CD14-positive monocyte (primary cell): ENCODE data around the gene DMGDH. TPM values are rescaled to one million over a fixed set of nuclear protein-coding genes. Genes with fewer than 3 reads are reported as not detected.

ENCODE experiments used
- DNase-seq, 3 donors: peaks; one replicate each; pipeline ENCODE4 v3.0.0-alpha.2; 2011 to 2022
- H2AFZ ChIP-seq: 2 replicates; pipeline ENCODE4 v1.6.0; 2012; ENCODE audit warnings: mild to moderate bottlenecking, low read depth, low read length, inconsistent platforms; ENCODE audit not compliant: insufficient read depth, poor library complexity, severe bottlenecking
- H3K27ac ChIP-seq, 2 donors: 1 replicate in 1 of 2; 2 replicates in 1 of 2; pipeline ENCODE4 v1.5.1; 2012 to 2013; ENCODE audit warnings: low read length in 2 of 2, control low read depth in 1 of 2, inconsistent platforms in 1 of 2, low read depth in 1 of 2, mild to moderate bottlenecking in 1 of 2
- H3K27me3 ChIP-seq, 2 donors: one replicate each; pipeline versions ENCODE4 v1.6.0 to v1.6.1; 2011 to 2013; ENCODE audit warnings: low read length in 2 of 2; ENCODE audit not compliant: control insufficient read depth in 2 of 2, insufficient read depth in 2 of 2
- H3K36me3 ChIP-seq, 2 donors: replicated peaks in 1 of 2; 1 replicate in 1 of 2; 2 replicates in 1 of 2; pipeline versions ENCODE4 v1.5.1 to v1.6.1; 2012 to 2013; ENCODE audit warnings: low read length in 2 of 2, control low read depth in 1 of 2, inconsistent platforms in 1 of 2, mild to moderate bottlenecking in 1 of 2; ENCODE audit not compliant: insufficient read depth in 2 of 2, control insufficient read depth in 1 of 2
- H3K4me1 ChIP-seq, 2 donors: 1 replicate in 1 of 2; 2 replicates in 1 of 2; pipeline versions ENCODE4 v1.5.1 to v1.6.1; 2012 to 2013; ENCODE audit warnings: low read length in 2 of 2, control low read depth in 1 of 2, inconsistent platforms in 1 of 2, mild to moderate bottlenecking in 1 of 2, moderate library complexity in 1 of 2; ENCODE audit not compliant: insufficient read depth in 2 of 2, control insufficient read depth in 1 of 2
- H3K4me2 ChIP-seq: replicated peaks from 2 replicates; pipeline ENCODE3; 2012; ENCODE audit warnings: low read length, moderate library complexity, mild to moderate bottlenecking; ENCODE audit not compliant: poor library complexity, severe bottlenecking; ENCODE audit errors: extremely low read depth
- H3K4me3 ChIP-seq, 3 experiments: fragments of 200-600 bp in 1 of 3; sonication (generic) in 1 of 3; replicated peaks in 1 of 3; 1 replicate in 2 of 3; 2 replicates in 1 of 3; pipeline ENCODE4 v1.5.1; 2011 to 2013; ENCODE audit warnings: low read length in 3 of 3, mild to moderate bottlenecking in 3 of 3, control low read depth in 2 of 3, low read depth in 2 of 3, inconsistent platforms in 1 of 3, moderate library complexity in 1 of 3
- H3K79me2 ChIP-seq: 2 replicates; pipeline ENCODE4 v1.6.0; 2012; ENCODE audit warnings: mild to moderate bottlenecking, control low read depth, inconsistent platforms, low read length, moderate library complexity; ENCODE audit not compliant: insufficient read depth
- H3K9ac ChIP-seq: 2 replicates; pipeline ENCODE4 v1.6.0; 2017; ENCODE audit warnings: low read length, mild to moderate bottlenecking; ENCODE audit not compliant: insufficient read depth, poor library complexity, severe bottlenecking
- H3K9me3 ChIP-seq, 2 donors: replicated peaks in 1 of 2; 1 replicate in 1 of 2; 2 replicates in 1 of 2; pipeline versions ENCODE4 v1.5.1 to v1.6.1; 2012 to 2013; ENCODE audit warnings: low read length in 2 of 2, control low read depth in 1 of 2; ENCODE audit not compliant: control insufficient read depth in 1 of 2, insufficient read depth in 1 of 2
- H4K20me1 ChIP-seq: 2 replicates; pipeline ENCODE4 v1.6.0; 2012; ENCODE audit warnings: mild to moderate bottlenecking, low read length, control low read depth, moderate library complexity; ENCODE audit not compliant: insufficient read depth
- H3K27ac Mint-ChIP-seq, 7 donors: one replicate each; pipeline ENCODE4 v1.8.0; 2020; ENCODE audit warnings: mild to moderate bottlenecking in 7 of 7, mixed read lengths in 7 of 7, moderate library complexity in 6 of 7, inconsistent platforms in 2 of 7
- H3K27me3 Mint-ChIP-seq, 3 donors: one replicate each; pipeline ENCODE4 v1.8.0; 2021 to 2022; ENCODE audit warnings: low read depth in 3 of 3, mild to moderate bottlenecking in 3 of 3, mixed read lengths in 3 of 3, moderate library complexity in 3 of 3, inconsistent platforms in 1 of 3
- H3K36me3 Mint-ChIP-seq, 2 donors: one replicate each; pipeline ENCODE4 v1.8.0; 2020; ENCODE audit warnings: mixed read lengths in 2 of 2, inconsistent platforms in 1 of 2, mild to moderate bottlenecking in 1 of 2
- H3K4me1 Mint-ChIP-seq: one replicate; pipeline ENCODE4 v1.8.0; 2020; ENCODE audit warnings: mild to moderate bottlenecking, mixed read lengths
- H3K4me3 Mint-ChIP-seq, 2 donors: one replicate each; pipeline ENCODE4 v1.8.0; 2020; ENCODE audit warnings: mild to moderate bottlenecking in 2 of 2, mixed read lengths in 2 of 2, moderate library complexity in 1 of 2
- H3K9me3 Mint-ChIP-seq, 7 donors: one replicate each; pipeline ENCODE4 v1.8.0; 2020 to 2022; ENCODE audit warnings: mixed read lengths in 7 of 7, mild to moderate bottlenecking in 6 of 7, moderate library complexity in 6 of 7, inconsistent platforms in 2 of 7
- CTCF ChIP-seq: fragments of 200-600 bp; IDR thresholded peaks from one replicate; pipeline ENCODE4 v1.8.0; 2022; ENCODE audit warnings: antibody characterized with exemption, mild to moderate bottlenecking
- WGBS: methylation state at CpG from one replicate; pipeline ENCODE4 v1.1.5; 2013; ENCODE audit warnings: missing lambda C conversion rate; ENCODE audit not compliant: insufficient coverage; 5-methylcytosine and 5-hydroxymethylcytosine counted together
- intact Hi-C, 2 donors: fragments of 100-400 bp; cut with micrococcal nuclease; formaldehyde crosslinking; loops; one replicate each; pipeline versions ENCODE4 v1.15.0 to v1.15.1; 2023
- polyA plus RNA-seq, 3 donors: library from polyadenylated mRNA; depleted of rRNA in 1 of 3; unstranded in 2 of 3; stranded (reverse) in 1 of 3; fragments of 300-500 nt in 2 of 3; fragments of >200 nt in 1 of 3; fragmentation: Illumina TruSeq in 2 of 3; gene quantifications; 1 replicate in 2 of 3; 2 replicates in 1 of 3; pipeline ENCODE4 v1.2.3, GENCODE V29; 2012 to 2021

DMGDH gene
- polyA plus RNA-seq, 3 donors, result not detected

- no peak for TF ChIP-seq CTCF
- peaks cover 3 to 11% (median 5%) of the 10 kb centered on the region in 3 donors for H3K27me3 Mint-ChIP-seq
Measured at GRCh38 chr5:79011869-79012268, 57.6 kb downstream of the DMGDH start.

GRCh38 chr5:79011219-79011836, 58.1 kb downstream of the DMGDH start:
- H3K27ac ChIP-seq, result no peak overlapping the region
- H3K27me3 ChIP-seq, result no peaks in the 10 kb centered on the region
- no peak overlapping the region for H3K4me2 ChIP-seq

More at GRCh38 chr5:79011869-79012268, 57.6 kb downstream of the DMGDH start:
- Mint-ChIP-seq H3K27ac (no peak overlapping the region), H3K4me1 (no peaks in the 10 kb centered on the region), H3K36me3 (no peaks in the 10 kb centered on the region), H3K9me3 (peaks cover 0 to 11% (median 2%) of the 10 kb centered on the region in 7 donors), H3K4me3 (no peak overlapping the region)
- Histone ChIP-seq H3K27me3 (peaks cover 0 to 2% of the 10 kb centered on the region in 2 donors), H3K79me2 (no peaks in the 10 kb centered on the region), H3K27ac (no peak overlapping the region), H3K4me2 (no peak overlapping the region), H2AFZ (no peak overlapping the region), H4K20me1 (no peaks in the 10 kb centered on the region), H3K4me3 (no peak overlapping the region), H3K9ac (no peak overlapping the region), H3K36me3 (no peaks in the 10 kb centered on the region), H3K9me3 (peaks cover 0 to 3% of the 10 kb centered on the region in 2 donors), H3K4me1 (no peaks in the 10 kb centered on the region)
- no peak for DNase-seq
- intact Hi-C loops, result no loop called here

More at GRCh38 chr5:79011219-79011836, 58.1 kb downstream of the DMGDH start:
- no peak for TF ChIP-seq CTCF
- no peaks in the 10 kb centered on the region for H3K36me3 ChIP-seq
- no peaks in the 10 kb centered on the region for H3K79me2 ChIP-seq
- Mint-ChIP-seq H3K9me3 (peaks cover 0 to 11% (median 2%) of the 10 kb centered on the region in 7 donors), H3K4me1 (no peaks in the 10 kb centered on the region), H3K4me3 (no peak overlapping the region), H3K36me3 (no peaks in the 10 kb centered on the region), H3K27me3 (peaks cover 5 to 13% (median 5%) of the 10 kb centered on the region in 3 donors), H3K27ac (no peak overlapping the region)
- H4K20me1 ChIP-seq, result no peaks in the 10 kb centered on the region
- no CpG with 5 or more reads among the region's 1 CpG for WGBS
- DNase-seq, result no peak
- H2AFZ ChIP-seq, result no peak overlapping the region
- peaks cover 0 to 3% of the 10 kb centered on the region in 2 donors for H3K9me3 ChIP-seq
- H3K4me1 ChIP-seq, result no peaks in the 10 kb centered on the region
- H3K4me3 ChIP-seq, result no peak overlapping the region
- H3K9ac ChIP-seq, result no peak overlapping the region
- intact Hi-C loops, result no loop called here
